ENCODE results near the gene TSPAN5.

TSPAN5 gene

GRCh38 chr4:98608356-98608755, 50.1 kb downstream of the TSPAN5 start:
- TF ChIP-seq, protein P1, sequence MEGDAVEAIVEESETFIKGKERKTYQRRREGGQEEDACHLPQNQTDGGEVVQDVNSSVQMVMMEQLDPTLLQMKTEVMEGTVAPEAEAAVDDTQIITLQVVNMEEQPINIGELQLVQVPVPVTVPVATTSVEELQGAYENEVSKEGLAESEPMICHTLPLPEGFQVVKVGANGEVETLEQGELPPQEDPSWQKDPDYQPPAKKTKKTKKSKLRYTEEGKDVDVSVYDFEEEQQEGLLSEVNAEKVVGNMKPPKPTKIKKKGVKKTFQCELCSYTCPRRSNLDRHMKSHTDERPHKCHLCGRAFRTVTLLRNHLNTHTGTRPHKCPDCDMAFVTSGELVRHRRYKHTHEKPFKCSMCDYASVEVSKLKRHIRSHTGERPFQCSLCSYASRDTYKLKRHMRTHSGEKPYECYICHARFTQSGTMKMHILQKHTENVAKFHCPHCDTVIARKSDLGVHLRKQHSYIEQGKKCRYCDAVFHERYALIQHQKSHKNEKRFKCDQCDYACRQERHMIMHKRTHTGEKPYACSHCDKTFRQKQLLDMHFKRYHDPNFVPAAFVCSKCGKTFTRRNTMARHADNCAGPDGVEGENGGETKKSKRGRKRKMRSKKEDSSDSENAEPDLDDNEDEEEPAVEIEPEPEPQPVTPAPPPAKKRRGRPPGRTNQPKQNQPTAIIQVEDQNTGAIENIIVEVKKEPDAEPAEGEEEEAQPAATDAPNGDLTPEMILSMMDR (conservative IDR thresholded peaks at IDR 0.05; ENCODE audit: low read length), result no peak
- no peak overlapping the region for H3K4me3 ChIP-seq (ENCODE audit: low read length)
- no peak for DNase-seq (ENCODE audit: low read depth)

DNA sequence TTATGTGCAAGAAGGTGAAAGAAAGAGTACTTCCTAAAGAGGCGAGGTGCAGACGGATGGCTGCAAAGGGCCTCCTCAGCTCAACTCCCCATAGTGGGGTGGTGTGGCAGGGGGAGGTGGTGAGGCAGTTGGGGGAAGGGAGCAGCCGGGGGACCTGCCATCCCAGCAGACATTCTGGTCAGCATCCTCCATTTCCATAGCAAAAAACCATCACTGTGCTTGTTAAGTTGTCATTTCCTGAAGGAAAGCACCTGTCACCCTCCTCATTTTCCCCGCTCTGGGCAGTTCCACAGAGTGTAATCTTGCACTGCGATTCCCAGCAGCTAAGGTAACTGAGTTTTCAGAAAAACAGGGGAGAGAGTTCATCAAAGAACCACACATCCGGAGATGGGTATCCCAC, 51.5 kb downstream of the TSPAN5 start:
- TF ChIP-seq, protein P1 (conservative IDR thresholded peaks at IDR 0.05; ENCODE audit: low read length), result no peak
- H3K4me3 ChIP-seq (ENCODE audit: low read length), result no peak overlapping the region
- no peak for DNase-seq (ENCODE audit: low read depth)

GRCh38 chr4:98605216-98605615, 53.2 kb downstream of the TSPAN5 start:
- H3K4me3 ChIP-seq (ENCODE audit: low read length), result no peak overlapping the region
- DNase-seq (ENCODE audit: low read depth), result no peak
- TF ChIP-seq, protein P1 (conservative IDR thresholded peaks at IDR 0.05; ENCODE audit: low read length), result no peak

GRCh38 chr4:98604723-98605122, 53.7 kb downstream of the TSPAN5 start:
- H3K4me3 ChIP-seq (ENCODE audit: low read length), result no peak overlapping the region
- DNase-seq (ENCODE audit: low read depth), result no peak
- TF ChIP-seq, protein P1 (conservative IDR thresholded peaks at IDR 0.05; ENCODE audit: low read length), result no peak

DNA sequence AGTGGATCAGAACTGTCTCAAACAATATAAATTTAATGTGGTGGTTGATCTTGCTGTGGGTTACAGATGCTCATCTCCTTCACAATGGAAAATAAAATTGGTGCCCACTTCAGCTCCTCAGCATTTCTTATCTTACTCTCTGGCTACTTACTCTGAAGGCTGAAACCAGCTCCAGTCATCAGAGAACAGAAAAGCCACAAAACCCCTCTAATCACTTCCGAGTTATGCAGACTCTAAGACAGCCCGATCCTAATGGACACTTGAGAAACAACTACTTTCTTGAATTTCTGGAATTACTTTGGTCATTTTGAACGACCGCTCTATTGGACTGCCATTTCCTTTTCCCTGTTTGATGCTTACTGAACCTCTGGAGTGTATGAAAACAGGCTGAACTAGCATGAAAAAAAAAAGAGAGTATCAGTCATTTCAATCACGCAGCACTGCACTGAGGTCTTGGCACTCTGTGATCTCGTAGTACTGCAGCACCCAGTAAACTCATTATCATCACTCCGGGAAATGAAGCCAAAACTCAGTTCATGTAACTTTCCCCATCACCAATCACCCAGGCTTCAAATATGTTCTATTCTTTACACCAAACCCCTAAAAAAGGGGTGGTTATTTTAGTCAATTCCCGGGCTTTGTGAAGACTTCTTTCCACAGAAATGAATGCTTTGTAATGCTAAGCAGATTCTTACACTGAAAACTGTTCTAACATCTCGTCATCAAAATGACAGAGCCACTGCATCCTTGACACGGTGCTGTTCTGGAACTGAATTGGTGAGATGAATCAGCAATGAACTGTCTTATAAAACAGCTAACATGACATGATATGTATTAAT, 54.5 kb downstream of the TSPAN5 start:
- no peak overlapping the region for H3K4me3 ChIP-seq (ENCODE audit: low read length)
- TF ChIP-seq, protein P1 (conservative IDR thresholded peaks at IDR 0.05; ENCODE audit: low read length), result no peak
- peak; percentile 52 for DNase-seq (ENCODE audit: low read depth)

GRCh38 chr4:98602270-98602669, 56.1 kb downstream of the TSPAN5 start:
- DNase-seq (ENCODE audit: low read depth), result no peak
- H3K4me3 ChIP-seq (ENCODE audit: low read length), result no peak overlapping the region
- TF ChIP-seq, protein P1 (conservative IDR thresholded peaks at IDR 0.05; ENCODE audit: low read length), result no peak

GRCh38 chr4:98601708-98602107, 56.7 kb downstream of the TSPAN5 start:
- no peak for DNase-seq (ENCODE audit: low read depth)
- no peak overlapping the region for H3K4me3 ChIP-seq (ENCODE audit: low read length)
- TF ChIP-seq, protein P1 (conservative IDR thresholded peaks at IDR 0.05; ENCODE audit: low read length), result no peak

All from AG10803 (cell line).